ENCODE data around the gene KCNQ2. TPM values are rescaled to one million over a fixed set of nuclear protein-coding genes. Genes with fewer than 3 reads are reported as not detected.

Gene KCNQ2
- polyA plus RNA-seq, 3 donors: not detected

DNA sequence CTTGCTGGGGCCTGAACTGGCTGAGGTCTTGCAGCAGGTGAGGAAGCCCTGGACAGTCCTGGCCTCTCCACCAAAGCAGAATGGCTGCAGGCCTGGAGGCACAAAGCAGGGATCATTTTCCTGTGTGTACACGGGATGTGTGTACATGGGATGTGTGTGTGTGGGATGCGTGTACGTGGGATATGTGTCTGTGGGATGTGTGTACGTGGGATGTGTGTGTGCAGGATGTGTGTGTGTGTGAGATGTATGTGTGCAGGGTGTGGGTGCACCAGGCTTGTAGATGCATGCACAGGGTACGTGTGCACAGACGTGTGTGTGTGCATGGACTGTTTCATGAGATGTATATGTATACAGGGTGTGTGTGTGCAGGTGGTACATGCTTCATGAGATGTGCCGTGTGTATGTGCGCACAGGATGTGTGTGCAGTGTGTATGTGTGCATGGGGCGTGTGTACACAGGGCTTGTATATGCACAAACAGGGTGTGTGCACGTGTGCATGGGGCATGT lies 103.4 kb downstream of the KCNQ2 start:
- Mint-ChIP-seq H3K27me3 (ENCODE audit: low read depth in 3 of 3) (peaks cover 6 to 9% (median 6%) of the 10 kb centered on the region in 3 donors), H3K27ac (peak overlapping the region in 1 of 7 donors; percentile 73), H3K36me3 (no peaks in the 10 kb centered on the region), H3K4me3 (no peak overlapping the region), H3K9me3 (peaks cover 0 to 2% (median 0%) of the 10 kb centered on the region in 7 donors), H3K4me1 (no peaks in the 10 kb centered on the region)
- no peaks in the 10 kb centered on the region for H3K36me3 ChIP-seq (replicated peaks in 1 of 2; ENCODE audit: control insufficient read depth in 1 of 2, insufficient read depth in 2 of 2, low read length in 2 of 2)
- no peak overlapping the region for H3K4me2 ChIP-seq (replicated peaks; ENCODE audit: extremely low read depth, low read length, poor library complexity, severe bottlenecking)
- H3K27ac ChIP-seq (ENCODE audit: low read depth in 1 of 2, low read length in 2 of 2): no peak overlapping the region
- TF ChIP-seq, protein P1, sequence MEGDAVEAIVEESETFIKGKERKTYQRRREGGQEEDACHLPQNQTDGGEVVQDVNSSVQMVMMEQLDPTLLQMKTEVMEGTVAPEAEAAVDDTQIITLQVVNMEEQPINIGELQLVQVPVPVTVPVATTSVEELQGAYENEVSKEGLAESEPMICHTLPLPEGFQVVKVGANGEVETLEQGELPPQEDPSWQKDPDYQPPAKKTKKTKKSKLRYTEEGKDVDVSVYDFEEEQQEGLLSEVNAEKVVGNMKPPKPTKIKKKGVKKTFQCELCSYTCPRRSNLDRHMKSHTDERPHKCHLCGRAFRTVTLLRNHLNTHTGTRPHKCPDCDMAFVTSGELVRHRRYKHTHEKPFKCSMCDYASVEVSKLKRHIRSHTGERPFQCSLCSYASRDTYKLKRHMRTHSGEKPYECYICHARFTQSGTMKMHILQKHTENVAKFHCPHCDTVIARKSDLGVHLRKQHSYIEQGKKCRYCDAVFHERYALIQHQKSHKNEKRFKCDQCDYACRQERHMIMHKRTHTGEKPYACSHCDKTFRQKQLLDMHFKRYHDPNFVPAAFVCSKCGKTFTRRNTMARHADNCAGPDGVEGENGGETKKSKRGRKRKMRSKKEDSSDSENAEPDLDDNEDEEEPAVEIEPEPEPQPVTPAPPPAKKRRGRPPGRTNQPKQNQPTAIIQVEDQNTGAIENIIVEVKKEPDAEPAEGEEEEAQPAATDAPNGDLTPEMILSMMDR (IDR thresholded peaks at IDR 0.05): no peak
- H3K79me2 ChIP-seq (ENCODE audit: insufficient read depth, low read length): no peaks in the 10 kb centered on the region
- no peaks in the 10 kb centered on the region for H4K20me1 ChIP-seq (ENCODE audit: insufficient read depth, low read length)
- no peak overlapping the region for H3K4me3 ChIP-seq (replicated peaks in 1 of 3; ENCODE audit: low read depth in 2 of 3, low read length in 3 of 3)
- no peak for DNase-seq
- no peaks in the 10 kb centered on the region for H3K4me1 ChIP-seq (ENCODE audit: control insufficient read depth in 1 of 2, insufficient read depth in 2 of 2, low read length in 2 of 2)
- H3K9me3 ChIP-seq (replicated peaks in 1 of 2; ENCODE audit: control insufficient read depth in 1 of 2, insufficient read depth in 1 of 2, low read length in 2 of 2): no peaks in the 10 kb centered on the region
- 97% methylated on average over 8 of the region's 10 CpGs for WGBS (ENCODE audit: insufficient coverage)
- no peaks in the 10 kb centered on the region for H3K27me3 ChIP-seq (ENCODE audit: control insufficient read depth in 2 of 2, insufficient read depth in 2 of 2, low read length in 2 of 2)
- intact Hi-C loops (cut with micrococcal nuclease): no loop called here
- no peak overlapping the region for H2AFZ ChIP-seq (ENCODE audit: insufficient read depth, low read depth, low read length, poor library complexity, severe bottlenecking)
- no peak overlapping the region for H3K9ac ChIP-seq (ENCODE audit: insufficient read depth, low read length, poor library complexity, severe bottlenecking)

DNA sequence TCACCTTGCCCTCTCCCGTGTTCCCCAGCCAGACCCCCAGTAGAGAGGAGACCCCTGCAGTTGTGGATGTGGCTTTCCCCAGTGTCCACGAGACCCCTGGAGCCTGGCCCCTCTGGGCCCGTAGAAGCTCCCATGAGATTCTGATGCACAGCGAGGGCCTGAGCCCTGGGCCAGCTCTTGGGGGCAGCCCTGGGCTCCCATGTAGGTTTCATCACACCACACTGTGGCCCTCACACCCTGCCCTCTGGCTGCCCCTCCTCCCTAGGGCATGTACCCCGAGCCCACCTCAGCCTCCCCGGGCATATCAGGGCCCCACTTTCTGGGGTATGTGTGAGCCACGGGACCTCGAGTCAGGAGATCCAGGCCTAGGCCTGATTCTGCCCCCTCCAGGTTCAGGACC lies 104.3 kb downstream of the KCNQ2 start:
- no peak overlapping the region for H3K9ac ChIP-seq (ENCODE audit: insufficient read depth, low read length, poor library complexity, severe bottlenecking)
- no peak overlapping the region for H3K4me2 ChIP-seq (replicated peaks; ENCODE audit: extremely low read depth, low read length, poor library complexity, severe bottlenecking)
- TF ChIP-seq, protein P1 (IDR thresholded peaks at IDR 0.05): no peak
- H3K36me3 ChIP-seq (replicated peaks in 1 of 2; ENCODE audit: control insufficient read depth in 1 of 2, insufficient read depth in 2 of 2, low read length in 2 of 2): no peaks in the 10 kb centered on the region
- WGBS (ENCODE audit: insufficient coverage): 96% methylated on average over 5 of the region's 8 CpGs
- intact Hi-C loops (cut with micrococcal nuclease): no loop called here
- H3K27me3 Mint-ChIP-seq (ENCODE audit: low read depth in 3 of 3): peaks cover 9 to 10% (median 9%) of the 10 kb centered on the region in 3 donors
- no peak overlapping the region for H3K27ac ChIP-seq (ENCODE audit: low read depth in 1 of 2, low read length in 2 of 2)
- H3K4me1 Mint-ChIP-seq: no peaks in the 10 kb centered on the region
- no peaks in the 10 kb centered on the region for H3K36me3 Mint-ChIP-seq
- no peak overlapping the region for H2AFZ ChIP-seq (ENCODE audit: insufficient read depth, low read depth, low read length, poor library complexity, severe bottlenecking)
- no peaks in the 10 kb centered on the region for H4K20me1 ChIP-seq (ENCODE audit: insufficient read depth, low read length)
- no peak for DNase-seq
- no peak overlapping the region for H3K4me3 ChIP-seq (replicated peaks in 1 of 3; ENCODE audit: low read depth in 2 of 3, low read length in 3 of 3)
- no peaks in the 10 kb centered on the region for H3K27me3 ChIP-seq (ENCODE audit: control insufficient read depth in 2 of 2, insufficient read depth in 2 of 2, low read length in 2 of 2)
- H3K4me1 ChIP-seq (ENCODE audit: control insufficient read depth in 1 of 2, insufficient read depth in 2 of 2, low read length in 2 of 2): no peaks in the 10 kb centered on the region
- peaks cover 0 to 2% (median 0%) of the 10 kb centered on the region in 7 donors for H3K9me3 Mint-ChIP-seq
- no peak overlapping the region for H3K27ac Mint-ChIP-seq
- H3K79me2 ChIP-seq (ENCODE audit: insufficient read depth, low read length): no peaks in the 10 kb centered on the region
- no peaks in the 10 kb centered on the region for H3K9me3 ChIP-seq (replicated peaks in 1 of 2; ENCODE audit: control insufficient read depth in 1 of 2, insufficient read depth in 1 of 2, low read length in 2 of 2)
- H3K4me3 Mint-ChIP-seq: no peak overlapping the region
